AG09319 (cell line): ENCODE data around the gene GRM2.

Source experiments
- DNase-seq: peaks from one replicate; pipeline ENCODE4 v3.0.0-alpha.2; 2010; ENCODE audit warnings: low read depth; ENCODE audit errors: extremely low read depth
- CTCF ChIP-seq: IDR thresholded peaks from 2 replicates; pipeline ENCODE4 v1.5.1; 2011; ENCODE audit warnings: low read depth, mild to moderate bottlenecking, inconsistent platforms, low read length, moderate library complexity

GRM2 gene

GRCh38 chr3:51706021-51706485, 815 bp upstream of the GRM2 start:
- no peak for DNase-seq

GRCh38 chr3:51708216-51708845, 1.5 kb downstream of the GRM2 start:
- no peak for DNase-seq
- no peak for TF ChIP-seq CTCF

More at GRCh38 chr3:51706021-51706485, 815 bp upstream of the GRM2 start:
- no peak for TF ChIP-seq CTCF

- DNase-seq, result no peak
- no peak for TF ChIP-seq CTCF
Measured at GRCh38 chr3:51709004-51709420, 2.1 kb downstream of the GRM2 start.

- DNase-seq, result no peak
- no peak for TF ChIP-seq CTCF
Measured at GRCh38 chr3:51709675-51710074, 2.8 kb downstream of the GRM2 start.

- DNase-seq, result no peak
- TF ChIP-seq CTCF, result no peak
Measured at GRCh38 chr3:51710631-51711351, 3.9 kb downstream of the GRM2 start.

GRCh38 chr3:51711352-51712037, 4.6 kb downstream of the GRM2 start:
- DNase-seq, result no peak
- TF ChIP-seq CTCF, result no peak

GRCh38 chr3:51712038-51712420, 5.2 kb downstream of the GRM2 start:
- TF ChIP-seq CTCF, result no peak
- DNase-seq, result no peak
